H9 (cell line): Measurements from ENCODE around the gene LHPP. TPM values are rescaled to one million over a fixed set of nuclear protein-coding genes. Genes with fewer than 3 reads are reported as not detected.

Experiments used
- DNase-seq: peaks from one replicate; pipeline ENCODE4 v3.0.0-alpha.2; 2017
- H2AFZ ChIP-seq: one replicate; pipeline ENCODE4 v1.6.1; 2013; ENCODE audit warnings: mild to moderate bottlenecking, low read length, control low read depth, moderate library complexity
- H2AK5ac ChIP-seq: 2 replicates; pipeline ENCODE4 v1.6.1; 2013; ENCODE audit warnings: low read length, control low read depth, mixed read lengths; ENCODE audit not compliant: insufficient read length
- H2BK120ac ChIP-seq: one replicate; pipeline ENCODE4 v1.6.1; 2013; ENCODE audit warnings: low read depth, mild to moderate bottlenecking, low read length, control low read depth, inconsistent platforms; ENCODE audit not compliant: poor library complexity, severe bottlenecking
- H2BK12ac ChIP-seq: 2 replicates; pipeline ENCODE4 v1.6.1; 2013; ENCODE audit warnings: low read length, control low read depth, mixed read lengths, low read depth; ENCODE audit not compliant: insufficient read length
- H2BK15ac ChIP-seq: 2 replicates; pipeline ENCODE4 v1.6.1; 2013; ENCODE audit warnings: low read depth, low read length, control low read depth
- H2BK20ac ChIP-seq: one replicate; pipeline ENCODE4 v1.6.1; 2013; ENCODE audit warnings: low read depth, mild to moderate bottlenecking, low read length, control low read depth, inconsistent platforms; ENCODE audit not compliant: poor library complexity, severe bottlenecking
- H2BK5ac ChIP-seq: 2 replicates; pipeline ENCODE4 v1.6.1; 2013; ENCODE audit warnings: low read length, control low read depth, mixed read lengths; ENCODE audit not compliant: insufficient read length
- H3K14ac ChIP-seq: 2 replicates; pipeline ENCODE4 v1.6.1; 2013; ENCODE audit warnings: low read length, control low read depth; ENCODE audit not compliant: insufficient read depth
- H3K18ac ChIP-seq: 2 replicates; pipeline ENCODE4 v1.6.1; 2013; ENCODE audit warnings: low read depth, mild to moderate bottlenecking, mixed read lengths, low read length, control low read depth; ENCODE audit not compliant: insufficient read length
- H3K23ac ChIP-seq: 2 replicates; pipeline ENCODE4 v1.6.1; 2013; ENCODE audit warnings: low read length, control low read depth, mixed read lengths, low read depth; ENCODE audit not compliant: insufficient read length
- H3K23me2 ChIP-seq: 2 replicates; pipeline ENCODE4 v1.6.1; 2013; ENCODE audit warnings: low read depth, mild to moderate bottlenecking, mixed read lengths, low read length, control low read depth; ENCODE audit not compliant: insufficient read length, poor library complexity, severe bottlenecking
- H3K27ac ChIP-seq: 2 replicates; pipeline ENCODE4 v1.5.1; 2013; ENCODE audit warnings: low read length, control low read depth, mixed read lengths, low read depth; ENCODE audit not compliant: insufficient read length
- H3K27me3 ChIP-seq: 2 replicates; pipeline ENCODE4 v1.6.1; 2013; ENCODE audit warnings: low read length, control low read depth, inconsistent platforms; ENCODE audit not compliant: insufficient read depth
- H3K4ac ChIP-seq: 2 replicates; pipeline ENCODE4 v1.6.1; 2013; ENCODE audit warnings: low read depth, mild to moderate bottlenecking, control low read depth, inconsistent platforms, low read length, moderate library complexity
- H3K4me1 ChIP-seq: 2 replicates; pipeline ENCODE4 v1.6.1; 2013; ENCODE audit warnings: low read length, control low read depth, inconsistent platforms; ENCODE audit not compliant: insufficient read depth
- H3K4me2 ChIP-seq: 2 replicates; pipeline ENCODE4 v1.6.1; 2013; ENCODE audit warnings: low read length, control low read depth, mixed read lengths; ENCODE audit not compliant: insufficient read length, insufficient read depth
- H3K56ac ChIP-seq: 2 replicates; pipeline ENCODE4 v1.6.1; 2013; ENCODE audit warnings: low read depth, mild to moderate bottlenecking, mixed read lengths, low read length, control low read depth; ENCODE audit not compliant: insufficient read length
- H3K79me1 ChIP-seq: 2 replicates; pipeline ENCODE4 v1.6.1; 2013; ENCODE audit warnings: low read depth, mild to moderate bottlenecking, moderate library complexity, low read length, control low read depth, inconsistent platforms; ENCODE audit not compliant: insufficient read depth, poor library complexity, severe bottlenecking
- H3K79me2 ChIP-seq: 2 replicates; pipeline ENCODE4 v1.6.1; 2013; ENCODE audit warnings: low read length, control low read depth, inconsistent platforms; ENCODE audit not compliant: insufficient read depth
- H3K9ac ChIP-seq: 2 replicates; pipeline ENCODE4 v1.6.1; 2013; ENCODE audit warnings: low read length, control low read depth, mixed read lengths; ENCODE audit not compliant: insufficient read length; ENCODE audit errors: extremely low read depth
- H3K9me3 ChIP-seq: one replicate; pipeline ENCODE4 v1.6.1; 2013; ENCODE audit warnings: low read depth, low read length, inconsistent platforms; ENCODE audit not compliant: control insufficient read depth
- H3T11ph ChIP-seq: one replicate; pipeline ENCODE4 v1.6.1; 2013; ENCODE audit warnings: mild to moderate bottlenecking, low read length, control low read depth, inconsistent platforms
- H4K20me1 ChIP-seq: one replicate; pipeline ENCODE4 v1.6.1; 2013; ENCODE audit not compliant: control insufficient read depth, insufficient read length, insufficient read depth
- H4K5ac ChIP-seq: 2 replicates; pipeline ENCODE4 v1.6.1; 2013; ENCODE audit warnings: low read depth, mild to moderate bottlenecking, mixed read lengths, low read length, control low read depth; ENCODE audit not compliant: insufficient read length
- H4K8ac ChIP-seq: replicated peaks from 2 replicates; pipeline ENCODE4 v1.6.1; 2013; ENCODE audit warnings: low read length, control low read depth, mixed read lengths, low read depth; ENCODE audit not compliant: insufficient read length
- H4K91ac ChIP-seq: 2 replicates; pipeline ENCODE4 v1.6.1; 2013; ENCODE audit warnings: low read depth, mild to moderate bottlenecking, moderate library complexity, mixed read lengths, low read length, control low read depth; ENCODE audit not compliant: insufficient read length
- H3K27ac Mint-ChIP-seq, 3 experiments: 2 replicates in 2 of 3; 3 replicates in 1 of 3; pipeline ENCODE4 v1.8.0; 2020 to 2021; ENCODE audit warnings: mixed read lengths in 3 of 3, mild to moderate bottlenecking in 1 of 3, moderate library complexity in 1 of 3
- H3K27me3 Mint-ChIP-seq: 2 replicates; pipeline ENCODE4 v1.8.0; 2021; ENCODE audit warnings: low read depth, mild to moderate bottlenecking, moderate library complexity, mixed read lengths
- H3K36me3 Mint-ChIP-seq, 3 experiments: 2 replicates in 2 of 3; 3 replicates in 1 of 3; pipeline ENCODE4 v1.8.0; 2020 to 2021; ENCODE audit warnings: low read depth in 3 of 3, mixed read lengths in 3 of 3; ENCODE audit not compliant: insufficient read depth in 1 of 3
- H3K4me1 Mint-ChIP-seq, 2 experiments: 2 replicates each; pipeline ENCODE4 v1.8.0; 2020; ENCODE audit warnings: mixed read lengths in 2 of 2
- H3K4me3 Mint-ChIP-seq, 2 experiments: 2 replicates in 1 of 2; 3 replicates in 1 of 2; pipeline ENCODE4 v1.8.0; 2020 to 2021; ENCODE audit warnings: mild to moderate bottlenecking in 2 of 2, mixed read lengths in 2 of 2, moderate library complexity in 1 of 2
- H3K9me3 Mint-ChIP-seq, 2 experiments: 2 replicates in 1 of 2; 3 replicates in 1 of 2; pipeline ENCODE4 v1.8.0; 2020; ENCODE audit warnings: mild to moderate bottlenecking in 2 of 2, mixed read lengths in 2 of 2, moderate library complexity in 1 of 2
- WGBS: extraction: QIAGEN DNeasy Blood & Tissue Kit; methylation state at CpG from one replicate; pipeline ENCODE4 v1.1.7; 2013; ENCODE audit warnings: missing lambda C conversion rate, low lambda C conversion rate, mixed read lengths; ENCODE audit not compliant: insufficient read length; ENCODE audit errors: extremely low coverage; 5-methylcytosine and 5-hydroxymethylcytosine counted together
- total RNA-seq: library from RNA; stranded (reverse); gene quantifications from 2 replicates; pipeline ENCODE4 v1.2.1, GENCODE V29; 2021
- TF ChIP-seq, protein P1 (sequence below): fragments of 200-600 bp; sonication (generic); conservative IDR thresholded peaks from 3 replicates; pipeline ENCODE4 v1.8.0; 2021; ENCODE audit warnings: antibody characterized with exemption, mild to moderate bottlenecking

LHPP gene
- total RNA-seq, 1 experiment from 2014 or later, result 29.6 TPM

DNA sequence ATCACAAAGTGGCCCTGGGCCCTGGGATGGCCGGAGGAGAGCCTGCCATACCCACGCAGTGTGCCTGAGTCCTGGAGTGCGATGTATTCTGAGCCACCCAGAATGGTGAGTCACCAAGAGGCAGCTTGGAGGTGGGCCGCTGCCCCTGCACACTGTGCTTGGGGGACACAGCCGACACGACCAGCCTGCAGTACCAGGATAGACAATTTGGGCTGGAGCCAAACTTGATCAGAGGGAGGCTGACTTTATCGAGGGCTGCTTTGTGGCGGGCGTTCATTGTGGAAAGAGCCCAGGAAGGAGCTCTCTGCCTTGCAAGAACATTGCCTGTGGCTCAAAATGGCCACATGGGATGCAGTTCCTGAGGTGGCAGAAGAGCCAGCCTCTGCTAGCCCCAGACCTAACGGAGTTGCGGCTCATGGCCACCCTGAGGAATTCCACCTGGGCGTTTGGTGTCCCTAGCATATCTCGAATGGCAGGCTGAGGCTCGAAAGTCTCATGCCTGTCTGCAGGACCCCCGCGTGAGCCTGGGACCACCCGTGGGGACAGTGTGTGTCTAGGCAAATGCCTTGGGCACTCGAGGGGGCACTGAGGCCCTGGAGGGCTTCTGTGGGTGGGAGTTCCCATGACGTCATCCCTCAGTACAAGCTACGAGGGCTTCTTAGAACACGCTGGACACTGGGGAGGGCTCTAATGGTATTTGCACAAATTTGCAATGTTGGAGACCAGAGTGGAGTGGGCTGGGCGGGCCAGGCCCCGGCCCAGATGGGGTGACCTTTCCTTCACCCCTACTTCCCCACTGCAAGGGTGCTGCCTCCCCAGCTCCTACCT, 79.7 kb downstream of the LHPP start:
- Histone ChIP-seq H3K9ac (no peak overlapping the region), H3K4me2 (no peak overlapping the region), H3K56ac (no peak overlapping the region), H2BK12ac (no peak overlapping the region), H2AK5ac (no peak overlapping the region), H2BK5ac (no peak overlapping the region), H3K23me2 (no peaks in the 10 kb centered on the region), H2BK20ac (no peak overlapping the region), H4K8ac (no peak overlapping the region), H4K5ac (no peak overlapping the region), H3K27me3 (no peaks in the 10 kb centered on the region), H3K4ac (no peak overlapping the region), H3K4me1 (no peaks in the 10 kb centered on the region), H3K9me3 (no peaks in the 10 kb centered on the region), H3K79me2 (no peaks in the 10 kb centered on the region), H3T11ph (no peak overlapping the region), H3K14ac (no peak overlapping the region), H3K23ac (no peak overlapping the region), H3K79me1 (no peaks in the 10 kb centered on the region), H2BK120ac (no peak overlapping the region), H2BK15ac (no peak overlapping the region), H4K91ac (no peak overlapping the region), H3K27ac (no peak overlapping the region), H3K18ac (no peak overlapping the region), H2AFZ (no peak overlapping the region), H4K20me1 (no peaks in the 10 kb centered on the region)
- no peak for DNase-seq
- Mint-ChIP-seq H3K36me3 (no peaks in the 10 kb centered on the region; a peak in 1 of 7 replicates), H3K9me3 (no peaks in the 10 kb centered on the region), H3K4me3 (no peak overlapping the region), H3K27me3 (no peaks in the 10 kb centered on the region), H3K4me1 (peaks cover 3% of the 10 kb centered on the region in 2 experiments), H3K27ac (no peak overlapping the region; a peak in 1 of 7 replicates)
- WGBS, result no CpG with 5 or more reads among the region's 23 CpGs
- TF ChIP-seq, protein P1, sequence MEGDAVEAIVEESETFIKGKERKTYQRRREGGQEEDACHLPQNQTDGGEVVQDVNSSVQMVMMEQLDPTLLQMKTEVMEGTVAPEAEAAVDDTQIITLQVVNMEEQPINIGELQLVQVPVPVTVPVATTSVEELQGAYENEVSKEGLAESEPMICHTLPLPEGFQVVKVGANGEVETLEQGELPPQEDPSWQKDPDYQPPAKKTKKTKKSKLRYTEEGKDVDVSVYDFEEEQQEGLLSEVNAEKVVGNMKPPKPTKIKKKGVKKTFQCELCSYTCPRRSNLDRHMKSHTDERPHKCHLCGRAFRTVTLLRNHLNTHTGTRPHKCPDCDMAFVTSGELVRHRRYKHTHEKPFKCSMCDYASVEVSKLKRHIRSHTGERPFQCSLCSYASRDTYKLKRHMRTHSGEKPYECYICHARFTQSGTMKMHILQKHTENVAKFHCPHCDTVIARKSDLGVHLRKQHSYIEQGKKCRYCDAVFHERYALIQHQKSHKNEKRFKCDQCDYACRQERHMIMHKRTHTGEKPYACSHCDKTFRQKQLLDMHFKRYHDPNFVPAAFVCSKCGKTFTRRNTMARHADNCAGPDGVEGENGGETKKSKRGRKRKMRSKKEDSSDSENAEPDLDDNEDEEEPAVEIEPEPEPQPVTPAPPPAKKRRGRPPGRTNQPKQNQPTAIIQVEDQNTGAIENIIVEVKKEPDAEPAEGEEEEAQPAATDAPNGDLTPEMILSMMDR, result no peak
